GM21526 (cell line): ENCODE results near the gene TMEM91.

Source experiments
- ATAC-seq: cut with Tn5 transposase; IDR thresholded peaks from one replicate; pipeline ENCODE4 v1.9.1; 2021; ENCODE audit warnings: moderate library complexity; ENCODE audit not compliant: unreplicated experiment, low FRiP score

TMEM91 gene

GRCh38 chr19:41427647-41428480, 51.5 kb downstream of the TMEM91 start:
- no peak for ATAC-seq

- no peak for ATAC-seq
Observed at GRCh38 chr19:41428481-41428859, 52.1 kb downstream of the TMEM91 start.

- no peak for ATAC-seq
Observed at GRCh38 chr19:41430922-41431321, 54.6 kb downstream of the TMEM91 start.

GRCh38 chr19:41431426-41432386, 55.4 kb downstream of the TMEM91 start:
- ATAC-seq = no peak

- ATAC-seq = no peak
Observed at GRCh38 chr19:41433171-41433570, 56.8 kb downstream of the TMEM91 start.
